Peyer's patch (tissue), 4 donors: ENCODE results near the gene CDA. TPM values are rescaled to one million over a fixed set of nuclear protein-coding genes. Genes with fewer than 3 reads are reported as not detected.

Experiments used
- DNase-seq, 3 donors: peaks; one replicate each; pipeline ENCODE4 v3.0.0-alpha.2; 2017 to 2019
- H3K27ac ChIP-seq, 4 donors: fragments of 200-600 bp; sonication (generic); one replicate each; pipeline ENCODE4 v1.5.1; 2016 to 2019
- H3K27me3 ChIP-seq, 2 donors: fragments of 200-600 bp; sonication (generic); one replicate each; pipeline ENCODE4 v1.5.1; 2019
- H3K36me3 ChIP-seq, 3 donors: fragments of 200-600 bp; sonication (generic); one replicate each; pipeline ENCODE4 v1.5.1; 2016 to 2019
- H3K4me1 ChIP-seq, 4 donors: fragments of 200-600 bp; sonication (generic); one replicate each; pipeline ENCODE4 v1.5.1; 2016 to 2019
- H3K4me3 ChIP-seq, 4 donors: fragments of 200-600 bp; sonication (generic); 1 replicate in 3 of 4; 2 replicates in 1 of 4; pipeline ENCODE4 v1.5.1; 2016 to 2019; ENCODE audit warnings: mild to moderate bottlenecking in 1 of 4
- H3K9me3 ChIP-seq, 4 donors: fragments of 200-600 bp; sonication (generic); one replicate each; pipeline ENCODE4 v1.5.1; 2016 to 2019; ENCODE audit warnings: mild to moderate bottlenecking in 1 of 4
- CTCF ChIP-seq, 6 experiments: fragments of 450-650 bp in 4 of 6; fragments of 200-600 bp in 2 of 6; sonication (generic) in 1 of 6; IDR thresholded peaks; one replicate each; pipeline ENCODE4 v1.5.1; 2017 to 2019; ENCODE audit warnings: antibody characterized with exemption in 6 of 6, mild to moderate bottlenecking in 3 of 6, moderate library complexity in 1 of 6
- POLR2A ChIP-seq, 2 donors: fragments of 450-650 bp; IDR thresholded peaks; one replicate each; pipeline ENCODE4 v1.5.1; 2017; ENCODE audit warnings: antibody characterized with exemption in 2 of 2, mild to moderate bottlenecking in 2 of 2, moderate library complexity in 2 of 2
- total RNA-seq, 4 donors: library from RNA; depleted of rRNA; stranded (reverse); fragments of >200 nt; gene quantifications; one replicate each; pipeline ENCODE4 v1.1.0, GENCODE V29; 2016

Gene CDA
- total RNA-seq, 4 donors from 2014 or later = 33.9 to 47.1 (median 39.1) TPM; not detected in 1

DNA sequence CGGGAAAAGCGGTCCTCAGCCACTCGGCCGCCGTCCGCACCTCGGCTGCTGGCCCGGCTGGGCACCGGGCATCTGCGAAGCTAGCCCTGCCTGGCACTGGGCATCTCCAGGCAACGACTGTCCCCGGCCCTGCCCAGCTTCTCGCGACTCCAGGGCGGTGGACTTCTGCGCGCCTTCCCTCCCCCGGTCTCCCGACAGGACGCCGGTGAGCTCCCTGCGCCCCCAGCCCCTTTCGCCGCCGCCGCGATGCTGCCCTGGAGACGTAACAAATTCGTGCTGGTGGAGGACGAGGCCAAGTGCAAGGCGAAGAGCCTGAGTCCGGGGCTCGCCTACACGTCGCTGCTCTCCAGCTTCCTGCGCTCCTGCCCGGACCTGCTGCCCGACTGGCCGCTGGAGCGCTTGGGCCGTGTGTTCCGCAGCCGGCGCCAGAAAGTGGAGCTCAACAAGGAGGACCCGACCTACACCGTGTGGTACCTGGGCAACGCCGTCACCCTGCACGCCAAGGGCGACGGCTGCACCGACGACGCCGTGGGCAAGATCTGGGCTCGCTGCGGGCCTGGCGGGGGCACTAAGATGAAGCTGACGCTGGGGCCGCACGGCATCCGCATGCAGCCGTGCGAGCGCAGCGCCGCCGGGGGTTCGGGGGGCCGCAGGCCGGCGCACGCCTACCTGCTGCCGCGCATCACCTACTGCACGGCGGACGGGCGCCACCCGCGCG, 36.0 kb upstream of the CDA start:
- Histone ChIP-seq H3K36me3 (no peaks in the 10 kb centered on the region), H3K9me3 (no peaks in the 10 kb centered on the region), H3K27ac (no peak overlapping the region), H3K4me3 (peak overlapping the region in 2 of 4 donors; percentile 27 to 40), H3K27me3 (peaks cover 0 to 13% of the 10 kb centered on the region in 2 donors), H3K4me1 (peaks cover 0 to 23% (median 0%) of the 10 kb centered on the region in 4 donors)
- DNase-seq = no peak
- TF ChIP-seq POLR2A (IDR thresholded peaks at IDR 0.05) = no peak
- TF ChIP-seq CTCF (IDR thresholded peaks at IDR 0.05) = no peak

DNA sequence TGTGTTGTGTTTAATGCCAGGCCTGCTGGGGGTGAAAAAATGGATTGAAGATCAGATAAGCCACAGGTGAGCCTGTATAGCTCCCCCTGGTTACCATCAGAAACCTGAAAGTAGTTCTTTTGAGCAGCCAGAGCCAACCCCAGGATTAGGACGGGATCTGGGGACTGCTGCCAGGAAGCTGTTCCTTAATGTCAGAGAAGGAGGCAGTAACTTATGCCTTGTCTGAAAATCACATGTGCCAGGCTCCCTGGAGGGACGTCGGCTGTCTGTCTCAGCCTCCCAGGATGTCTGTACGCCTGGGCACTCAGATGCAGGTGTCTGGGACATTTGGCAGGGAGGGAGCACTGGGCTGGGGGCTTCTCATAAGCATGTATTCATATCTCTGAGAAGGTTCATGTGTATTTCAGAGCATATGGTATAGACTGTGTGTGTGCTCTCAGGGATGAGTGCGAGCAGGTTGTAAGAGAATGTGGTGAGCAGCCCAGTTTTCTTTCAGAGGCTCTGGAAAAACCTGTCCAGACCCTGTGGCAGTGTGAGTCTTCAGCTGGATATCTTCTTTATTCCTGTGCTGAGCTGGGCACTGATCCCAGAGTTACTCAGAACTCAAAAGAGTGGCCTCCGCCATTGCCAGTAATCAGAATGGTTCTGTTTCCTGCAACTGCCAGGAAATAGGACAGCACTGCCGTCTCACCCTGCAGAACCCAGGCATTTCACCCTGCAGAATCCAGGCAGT, 33.7 kb upstream of the CDA start:
- H3K27ac ChIP-seq = no peak overlapping the region
- no peak for TF ChIP-seq POLR2A (IDR thresholded peaks at IDR 0.05)
- TF ChIP-seq CTCF (IDR thresholded peaks at IDR 0.05) = no peak
- H3K4me3 ChIP-seq = no peak overlapping the region
- DNase-seq = no peak
- no peaks in the 10 kb centered on the region for H3K9me3 ChIP-seq
- H3K36me3 ChIP-seq = no peaks in the 10 kb centered on the region
- peaks cover 0 to 13% of the 10 kb centered on the region in 2 donors for H3K27me3 ChIP-seq
- H3K4me1 ChIP-seq = peaks cover 0 to 23% (median 0%) of the 10 kb centered on the region in 4 donors

DNA sequence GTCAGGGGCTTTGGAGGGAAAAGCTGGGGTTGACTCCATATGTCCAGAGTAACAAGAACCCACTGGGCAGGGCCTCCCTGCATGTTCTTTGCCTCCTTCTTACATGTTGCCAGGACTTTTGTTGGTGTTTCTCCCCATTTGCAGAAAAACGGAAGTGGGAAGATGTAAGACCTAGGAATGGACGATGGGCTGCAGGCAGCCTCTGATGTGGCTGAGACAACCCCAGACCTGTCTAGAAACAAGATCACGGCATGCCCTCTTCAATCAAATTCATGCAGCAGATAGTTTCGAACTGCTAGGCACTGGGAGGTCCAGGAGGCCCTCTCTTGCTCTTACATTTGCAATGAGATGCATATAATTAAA, 33.2 kb upstream of the CDA start:
- Histone ChIP-seq H3K27me3 (peaks cover 0 to 13% of the 10 kb centered on the region in 2 donors), H3K27ac (no peak overlapping the region), H3K9me3 (no peaks in the 10 kb centered on the region), H3K4me3 (no peak overlapping the region), H3K36me3 (no peaks in the 10 kb centered on the region), H3K4me1 (peaks cover 0 to 23% (median 0%) of the 10 kb centered on the region in 4 donors)
- DNase-seq = no peak
- no peak for TF ChIP-seq CTCF (IDR thresholded peaks at IDR 0.05)
- TF ChIP-seq POLR2A (IDR thresholded peaks at IDR 0.05) = no peak

- TF ChIP-seq CTCF (IDR thresholded peaks at IDR 0.05) (no peak), POLR2A (IDR thresholded peaks at IDR 0.05) (no peak)
- no peak for DNase-seq
Measured at GRCh38 chr1:20558191-20558590, 30.7 kb upstream of the CDA start.

DNA sequence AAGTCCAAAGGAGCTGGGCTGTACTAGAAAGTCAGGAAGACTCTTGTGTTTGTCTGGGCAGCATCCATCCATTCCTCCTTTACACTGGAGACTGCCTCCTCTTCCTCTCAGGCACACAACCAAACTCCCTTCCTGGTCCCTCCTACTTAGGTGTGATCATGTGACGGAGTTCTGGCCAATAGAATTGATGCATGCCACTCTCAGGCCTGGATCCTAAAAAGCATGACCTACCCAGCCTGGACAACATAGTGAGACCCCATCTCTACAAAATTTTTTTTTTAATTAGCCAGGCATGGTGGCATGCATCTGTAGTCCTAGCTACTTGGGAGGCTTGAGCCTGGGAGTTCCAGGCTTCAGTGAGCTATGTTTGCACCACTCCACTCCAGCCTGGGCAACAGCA, 27.9 kb upstream of the CDA start:
- no peaks in the 10 kb centered on the region for H3K9me3 ChIP-seq
- no peak overlapping the region for H3K27ac ChIP-seq
- TF ChIP-seq POLR2A (IDR thresholded peaks at IDR 0.05) (no peak), CTCF (IDR thresholded peaks at IDR 0.05) (no peak)
- H3K27me3 ChIP-seq = no peaks in the 10 kb centered on the region
- no peak overlapping the region for H3K4me3 ChIP-seq
- DNase-seq = no peak
- H3K36me3 ChIP-seq = no peaks in the 10 kb centered on the region
- H3K4me1 ChIP-seq = no peaks in the 10 kb centered on the region

More at GRCh38 chr1:20558191-20558590, 30.7 kb upstream of the CDA start:
- H3K9me3 ChIP-seq = no peaks in the 10 kb centered on the region
- H3K36me3 ChIP-seq = no peaks in the 10 kb centered on the region
- peaks cover 0 to 11% (median 0%) of the 10 kb centered on the region in 4 donors for H3K4me1 ChIP-seq
- peaks cover 0 to 13% of the 10 kb centered on the region in 2 donors for H3K27me3 ChIP-seq
- H3K27ac ChIP-seq = no peak overlapping the region
- no peak overlapping the region for H3K4me3 ChIP-seq
